AG09309 (cell line): ENCODE measurements around the gene RPTN.

ENCODE experiments used
- DNase-seq: peaks from one replicate; pipeline ENCODE4 v3.0.0-alpha.2; 2010; ENCODE audit warnings: low read depth
- H3K4me3 ChIP-seq: 2 replicates; pipeline ENCODE4 v1.5.1; 2011; ENCODE audit warnings: mild to moderate bottlenecking, low read depth, low read length, moderate library complexity; ENCODE audit not compliant: control insufficient read depth
- TF ChIP-seq, protein P1 (sequence below): IDR thresholded peaks from 2 replicates; pipeline ENCODE4 v1.5.1; 2011; ENCODE audit warnings: mild to moderate bottlenecking, low read depth, low read length, inconsistent platforms; ENCODE audit not compliant: insufficient read depth, control insufficient read depth; ENCODE audit errors: missing control alignments

The RPTN gene

DNA sequence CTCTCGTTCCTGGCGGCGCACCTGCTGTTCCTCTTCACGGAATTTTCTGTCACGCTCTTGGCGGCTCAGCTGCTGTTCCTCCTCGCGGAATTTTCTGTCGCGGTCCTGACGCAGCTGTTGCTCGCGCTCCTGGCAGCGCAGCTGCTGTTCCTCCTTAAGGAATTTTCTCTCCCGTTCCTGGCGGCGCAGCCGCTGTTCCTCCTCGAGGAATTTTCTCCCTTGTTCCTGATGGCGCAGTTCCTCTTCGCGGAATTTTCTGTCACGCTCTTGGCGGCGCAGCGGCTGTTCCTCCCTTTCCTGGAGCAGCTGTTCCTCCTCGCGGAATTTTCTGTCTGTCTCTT lies 50.2 kb downstream of the RPTN start:
- TF ChIP-seq, protein P1, sequence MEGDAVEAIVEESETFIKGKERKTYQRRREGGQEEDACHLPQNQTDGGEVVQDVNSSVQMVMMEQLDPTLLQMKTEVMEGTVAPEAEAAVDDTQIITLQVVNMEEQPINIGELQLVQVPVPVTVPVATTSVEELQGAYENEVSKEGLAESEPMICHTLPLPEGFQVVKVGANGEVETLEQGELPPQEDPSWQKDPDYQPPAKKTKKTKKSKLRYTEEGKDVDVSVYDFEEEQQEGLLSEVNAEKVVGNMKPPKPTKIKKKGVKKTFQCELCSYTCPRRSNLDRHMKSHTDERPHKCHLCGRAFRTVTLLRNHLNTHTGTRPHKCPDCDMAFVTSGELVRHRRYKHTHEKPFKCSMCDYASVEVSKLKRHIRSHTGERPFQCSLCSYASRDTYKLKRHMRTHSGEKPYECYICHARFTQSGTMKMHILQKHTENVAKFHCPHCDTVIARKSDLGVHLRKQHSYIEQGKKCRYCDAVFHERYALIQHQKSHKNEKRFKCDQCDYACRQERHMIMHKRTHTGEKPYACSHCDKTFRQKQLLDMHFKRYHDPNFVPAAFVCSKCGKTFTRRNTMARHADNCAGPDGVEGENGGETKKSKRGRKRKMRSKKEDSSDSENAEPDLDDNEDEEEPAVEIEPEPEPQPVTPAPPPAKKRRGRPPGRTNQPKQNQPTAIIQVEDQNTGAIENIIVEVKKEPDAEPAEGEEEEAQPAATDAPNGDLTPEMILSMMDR = no peak
- no peak for DNase-seq
- no peak overlapping the region; the same call in 1 of the 2 replicates for H3K4me3 ChIP-seq

DNA sequence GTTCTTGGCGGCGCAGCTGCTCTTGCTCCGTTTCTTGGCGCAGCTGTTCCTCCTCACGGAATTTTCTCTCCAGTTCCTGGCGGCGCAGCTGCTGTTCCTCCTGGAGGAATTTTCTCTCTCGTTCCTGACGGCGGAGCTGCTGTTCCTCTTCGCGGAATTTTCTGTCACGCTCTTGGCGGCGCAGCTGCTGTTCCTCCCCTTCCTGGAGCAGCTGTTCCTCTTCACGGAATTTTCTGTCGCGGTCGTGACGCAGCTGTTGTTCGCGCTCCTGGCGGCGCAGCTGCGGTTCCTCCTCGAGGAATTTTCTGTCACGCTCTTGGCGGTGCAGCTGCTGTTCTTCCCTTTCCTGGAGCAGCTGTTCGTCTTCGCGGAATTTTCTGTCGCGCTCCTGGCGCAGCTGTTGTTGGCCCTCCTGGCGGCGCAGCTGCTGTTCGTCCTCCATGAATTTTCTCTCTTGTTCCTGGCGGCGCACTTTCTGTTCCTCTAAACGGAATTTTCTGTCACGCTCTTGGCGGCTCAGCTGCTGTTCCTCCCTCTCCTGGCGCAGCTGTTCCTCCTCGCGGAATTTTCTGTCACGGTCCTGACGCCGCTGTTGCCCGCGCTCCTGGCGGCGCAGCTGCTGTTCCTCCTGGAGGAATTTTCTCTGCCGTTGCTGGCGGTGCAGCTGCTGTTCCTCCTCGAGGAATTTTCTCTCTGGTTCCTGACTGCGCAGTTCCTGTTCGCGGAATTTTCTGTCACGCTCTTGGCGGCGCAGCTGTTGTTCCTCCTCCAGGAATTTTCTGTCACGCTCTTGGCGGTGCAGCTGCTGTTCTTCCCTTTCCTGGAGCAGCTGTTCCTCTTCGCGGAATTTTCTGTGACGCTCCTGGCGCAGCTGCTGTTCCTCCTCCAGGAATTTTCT lies 50.8 kb downstream of the RPTN start:
- peak; percentile 3 for DNase-seq
- TF ChIP-seq, protein P1 = peak; percentile 5
- H3K4me3 ChIP-seq = peak overlapping the region; percentile 34

DNA sequence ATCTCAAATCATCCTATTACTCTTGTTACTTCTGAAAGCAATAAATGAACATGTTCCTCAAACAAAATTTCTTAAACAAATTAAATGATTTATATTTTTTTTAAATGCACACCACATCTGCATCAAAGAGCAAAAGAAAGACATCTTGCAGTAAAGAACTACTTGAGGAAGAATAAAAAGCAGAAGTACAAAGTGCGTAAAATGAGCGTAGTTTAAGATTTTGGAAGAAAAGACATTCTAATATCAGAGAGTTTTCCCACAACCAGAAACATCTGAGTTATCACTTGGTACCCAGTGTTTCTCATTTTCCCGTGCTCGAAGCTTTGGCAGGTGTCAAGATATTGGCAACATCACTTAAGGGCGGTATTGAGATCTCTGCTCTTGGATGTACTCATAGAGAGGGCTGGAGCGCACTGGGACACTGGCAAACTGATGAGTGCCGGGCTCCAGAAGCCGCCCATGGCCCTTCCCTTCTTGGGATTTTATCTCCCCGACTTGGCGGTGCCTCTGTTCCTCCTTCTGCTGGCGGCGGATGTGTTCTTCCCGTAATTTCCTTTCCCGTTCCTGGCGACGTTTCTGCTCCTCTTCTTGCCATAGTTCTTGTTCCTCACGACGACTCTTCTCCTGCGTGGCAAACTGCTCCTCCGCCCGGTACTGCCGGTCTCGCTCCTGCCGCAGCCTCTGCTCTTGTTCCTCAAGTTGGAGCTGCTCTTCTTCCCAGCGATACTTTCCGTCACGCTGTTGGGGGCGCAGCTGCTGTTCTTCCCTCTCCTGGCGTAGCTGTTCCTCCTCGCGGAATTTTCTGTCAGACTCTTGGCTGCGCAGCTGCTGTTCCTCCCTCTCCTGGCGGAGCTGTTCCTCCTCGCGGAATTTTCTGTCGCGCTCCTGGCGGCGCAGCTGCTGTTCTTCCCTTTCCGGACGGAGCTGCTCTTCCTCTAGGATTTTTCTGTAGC lies 51.7 kb downstream of the RPTN start:
- DNase-seq = no peak
- H3K4me3 ChIP-seq = peak overlapping the region; percentile 34
- TF ChIP-seq, protein P1 = no peak

DNA sequence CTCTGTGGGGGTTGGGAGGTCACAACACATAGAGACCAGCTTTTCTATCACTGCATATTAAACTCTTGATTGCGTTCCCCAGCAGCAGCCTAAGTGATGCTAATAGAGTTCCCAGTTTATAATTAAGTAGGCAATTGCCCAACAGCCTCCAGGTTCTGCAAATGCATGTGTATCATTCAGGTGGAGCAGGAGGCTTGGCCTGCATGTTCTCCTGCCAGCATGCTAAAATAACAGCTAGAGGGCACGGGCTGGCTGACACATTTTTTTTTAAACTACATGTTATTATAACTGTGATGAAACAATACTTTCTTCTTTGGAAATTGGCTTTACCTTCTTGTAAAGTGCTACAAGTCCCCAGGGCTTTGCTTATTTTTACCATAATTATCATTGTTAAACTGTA lies 54.2 kb downstream of the RPTN start:
- TF ChIP-seq, protein P1 = no peak
- H3K4me3 ChIP-seq = no peak overlapping the region
- DNase-seq = no peak
